Body of pancreas (tissue), 4 donors: ENCODE results near the gene KRTAP5-1. TPM values are rescaled to one million over a fixed set of nuclear protein-coding genes. Genes with fewer than 3 reads are reported as not detected.

Experiments used
- ATAC-seq: fragments of 150-250 bp; one replicate; pipeline ENCODE4 v1.9.1; 2016
- DNase-seq, 4 donors: peaks; one replicate each; pipeline ENCODE4 v3.0.0-alpha.2; 2019
- H3K27ac ChIP-seq, 4 donors: fragments of 200-600 bp; sonication (generic); 1 replicate in 3 of 4; 2 replicates in 1 of 4; pipeline versions ENCODE4 v1.5.1 to v1.6.1; 2016 to 2019; ENCODE audit warnings: mild to moderate bottlenecking in 1 of 4, mixed read lengths in 1 of 4, moderate library complexity in 1 of 4
- H3K27me3 ChIP-seq, 2 donors: fragments of 200-600 bp; sonication (generic); one replicate each; pipeline ENCODE4 v1.6.0; 2016; ENCODE audit warnings: mild to moderate bottlenecking in 1 of 2
- H3K36me3 ChIP-seq, 2 donors: fragments of 200-600 bp; sonication (generic); replicated peaks in 1 of 2; 2 replicates each; pipeline ENCODE4 v1.5.1; 2016; ENCODE audit warnings: low read depth in 2 of 2; ENCODE audit not compliant: insufficient read depth in 1 of 2
- H3K4me1 ChIP-seq: fragments of 200-600 bp; sonication (generic); one replicate; pipeline ENCODE4 v1.6.0; 2016
- H3K4me3 ChIP-seq, 2 donors: fragments of 200-600 bp; sonication (generic); 1 replicate in 1 of 2; 2 replicates in 1 of 2; pipeline ENCODE4 v1.5.1; 2016 to 2019
- H3K9me3 ChIP-seq, 3 donors: fragments of 200-600 bp; sonication (generic); 1 replicate in 2 of 3; 2 replicates in 1 of 3; pipeline ENCODE4 v1.5.1; 2016
- POLR2A ChIP-seq, 3 donors: fragments of 450-650 bp; IDR thresholded peaks; one replicate each; pipeline ENCODE4 v1.6.1; 2016; ENCODE audit warnings: antibody characterized with exemption in 3 of 3, mild to moderate bottlenecking in 2 of 3
- WGBS, 2 donors: methylation state at CpG; one replicate each; pipeline ENCODE4 v1.1.5; 2017; 5-methylcytosine and 5-hydroxymethylcytosine counted together
- intact Hi-C: fragments of 100-400 bp; cut with DNase I; formaldehyde crosslinking; loops from one replicate; pipeline ENCODE4 v1.15.1; 2023
- total RNA-seq, 2 donors: library from RNA; depleted of rRNA; stranded (reverse); fragments of >200 nt; gene quantifications; one replicate each; pipeline ENCODE4 v1.1.0, GENCODE V29; 2016
- TF ChIP-seq, protein P1 (sequence below), 7 experiments: fragments of 450-650 bp in 4 of 7; fragments of 200-600 bp in 3 of 7; sonication (generic) in 3 of 7; IDR thresholded peaks; one replicate each; pipeline ENCODE4 v1.5.1; 2016 to 2019; ENCODE audit warnings: antibody characterized with exemption in 7 of 7

KRTAP5-1 gene
- total RNA-seq, 2 donors from 2014 or later: not detected

DNA sequence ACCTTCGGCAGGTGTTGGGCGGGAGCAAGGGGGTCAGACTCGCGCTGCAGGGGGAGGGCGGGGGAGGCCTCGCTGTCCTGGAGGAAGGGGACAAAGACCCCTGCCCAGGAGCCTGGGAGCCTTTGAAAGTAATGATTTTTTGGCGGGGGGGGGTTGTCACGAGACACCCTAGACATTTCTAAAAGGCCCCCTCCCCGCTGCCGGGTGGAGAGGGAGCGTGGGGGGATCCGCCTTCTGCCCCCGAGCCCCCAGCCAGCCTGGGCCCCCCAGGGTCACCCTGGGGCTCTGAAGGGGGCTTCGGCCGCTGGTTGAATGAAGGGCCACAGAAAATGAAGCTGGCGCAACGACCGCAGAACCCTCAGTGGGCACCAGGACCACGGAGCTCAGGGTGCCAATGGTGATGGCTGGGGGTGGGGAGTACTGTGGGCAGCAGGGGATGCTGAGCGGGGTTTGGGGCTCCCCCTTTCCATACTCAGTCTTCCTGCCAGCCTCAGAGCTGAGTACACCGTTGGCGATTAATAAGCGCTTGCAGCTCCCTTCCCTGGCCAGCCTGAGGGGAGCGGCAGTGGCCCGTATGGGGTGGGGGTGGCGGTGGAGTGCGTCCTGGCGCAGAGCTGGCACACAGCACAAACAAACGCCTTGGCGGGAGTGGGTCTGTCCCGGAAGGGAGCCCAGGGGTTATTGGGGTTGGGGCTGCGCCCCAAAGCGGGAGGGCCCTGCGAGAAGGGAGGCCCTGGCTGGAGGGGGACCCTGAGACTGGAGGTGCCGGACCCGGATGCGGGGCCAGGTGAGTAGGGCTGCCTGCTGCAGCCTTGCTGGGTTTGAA lies 11.8 kb downstream of the KRTAP5-1 start:
- Histone ChIP-seq H3K27ac (peak overlapping the region; percentile 86 to 100 (median 94)), H3K4me1 (peaks cover 47% of the 10 kb centered on the region), H3K4me3 (peak overlapping the region; percentile 13 to 84), H3K9me3 (no peaks in the 10 kb centered on the region), H3K36me3 (no peaks in the 10 kb centered on the region), H3K27me3 (no peaks in the 10 kb centered on the region)
- DNase-seq (peak; percentile 66 to 78 (median 71)), ATAC-seq (peak; percentile 30)
- intact Hi-C loops: no loop called here
- no peak for TF ChIP-seq POLR2A (IDR thresholded peaks at IDR 0.05)
- TF ChIP-seq, protein P1, sequence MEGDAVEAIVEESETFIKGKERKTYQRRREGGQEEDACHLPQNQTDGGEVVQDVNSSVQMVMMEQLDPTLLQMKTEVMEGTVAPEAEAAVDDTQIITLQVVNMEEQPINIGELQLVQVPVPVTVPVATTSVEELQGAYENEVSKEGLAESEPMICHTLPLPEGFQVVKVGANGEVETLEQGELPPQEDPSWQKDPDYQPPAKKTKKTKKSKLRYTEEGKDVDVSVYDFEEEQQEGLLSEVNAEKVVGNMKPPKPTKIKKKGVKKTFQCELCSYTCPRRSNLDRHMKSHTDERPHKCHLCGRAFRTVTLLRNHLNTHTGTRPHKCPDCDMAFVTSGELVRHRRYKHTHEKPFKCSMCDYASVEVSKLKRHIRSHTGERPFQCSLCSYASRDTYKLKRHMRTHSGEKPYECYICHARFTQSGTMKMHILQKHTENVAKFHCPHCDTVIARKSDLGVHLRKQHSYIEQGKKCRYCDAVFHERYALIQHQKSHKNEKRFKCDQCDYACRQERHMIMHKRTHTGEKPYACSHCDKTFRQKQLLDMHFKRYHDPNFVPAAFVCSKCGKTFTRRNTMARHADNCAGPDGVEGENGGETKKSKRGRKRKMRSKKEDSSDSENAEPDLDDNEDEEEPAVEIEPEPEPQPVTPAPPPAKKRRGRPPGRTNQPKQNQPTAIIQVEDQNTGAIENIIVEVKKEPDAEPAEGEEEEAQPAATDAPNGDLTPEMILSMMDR (IDR thresholded peaks at IDR 0.05): peak in 1 of 7 experiments; percentile 1
- 1 to 4% methylated on average over 22 to 31 of the region's 37 CpGs for WGBS, 2 donors

DNA sequence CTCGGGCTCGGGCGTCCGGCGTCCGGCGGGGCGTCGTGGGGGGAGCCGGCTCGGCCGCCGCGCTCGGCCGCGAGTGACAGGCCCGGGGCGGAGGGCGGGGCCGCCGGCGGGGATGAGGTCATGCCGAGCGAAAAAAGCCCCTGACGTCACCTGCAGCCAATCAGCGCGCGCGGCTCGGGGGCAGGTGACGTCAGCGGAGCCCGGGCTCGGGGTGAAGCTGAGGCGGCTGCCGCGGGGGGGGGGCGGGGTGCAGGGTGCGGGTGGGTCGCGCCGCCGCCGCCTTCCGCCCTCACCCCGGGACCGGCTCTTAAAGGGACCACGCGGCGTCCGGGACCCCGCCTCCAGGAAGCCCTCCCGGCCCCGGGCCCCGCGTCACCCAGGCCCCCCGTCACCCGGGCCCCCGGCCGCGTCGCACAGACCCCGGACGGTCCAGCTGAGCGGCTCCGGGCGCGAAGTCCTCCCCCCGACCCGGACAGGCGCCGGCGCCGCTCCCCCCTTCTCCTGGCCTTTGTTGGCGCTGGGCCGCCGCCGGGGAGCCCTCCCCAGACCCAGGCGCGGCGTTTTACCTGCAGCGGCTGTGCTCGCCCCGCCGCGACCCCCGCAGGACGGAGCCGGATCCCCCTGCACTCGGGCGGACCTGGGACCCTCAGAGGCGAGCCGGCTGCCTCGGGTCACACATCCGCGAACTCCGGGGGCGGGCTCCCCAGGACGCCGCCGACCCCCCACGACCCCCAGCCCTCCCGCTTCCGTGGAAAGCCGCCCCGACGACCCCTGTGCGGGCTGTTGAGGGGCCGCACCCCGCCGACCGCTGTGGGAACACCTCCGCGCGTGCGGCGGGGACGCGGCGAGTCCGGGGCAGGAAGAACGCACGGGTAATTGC lies 12.6 kb downstream of the KRTAP5-1 start, which contains the start of gene DUSP8:
Gene DUSP8 (minus strand): TSS at position 75 of the 880 bp plus-strand sequence. CDS start 6,445 bp downstream, outside the sequence.
- Histone ChIP-seq H3K27ac (peak within 1 kb of the TSS; percentile 86 to 100 (median 94)), H3K4me3 (peak within 1 kb of the TSS; percentile 41 to 84), H3K27me3 (no peaks in the 10 kb centered on the region), H3K9me3 (no peaks in the 10 kb centered on the region), H3K4me1 (peaks cover 56% of the 10 kb centered on the region), H3K36me3 (no peaks in the 10 kb centered on the region)
- DNase-seq: peak; percentile 95 to 97 (median 97)
- ATAC-seq: peak; percentile 71
- TF ChIP-seq POLR2A (IDR thresholded peaks at IDR 0.05): peak; percentile 44 to 78 (median 62)
- TF ChIP-seq, protein P1 (IDR thresholded peaks at IDR 0.05): no peak
- 0 to 1% methylated on average over 9 to 103 of the region's 124 CpGs for WGBS, 2 donors
- intact Hi-C loops: no loop called here

DNA sequence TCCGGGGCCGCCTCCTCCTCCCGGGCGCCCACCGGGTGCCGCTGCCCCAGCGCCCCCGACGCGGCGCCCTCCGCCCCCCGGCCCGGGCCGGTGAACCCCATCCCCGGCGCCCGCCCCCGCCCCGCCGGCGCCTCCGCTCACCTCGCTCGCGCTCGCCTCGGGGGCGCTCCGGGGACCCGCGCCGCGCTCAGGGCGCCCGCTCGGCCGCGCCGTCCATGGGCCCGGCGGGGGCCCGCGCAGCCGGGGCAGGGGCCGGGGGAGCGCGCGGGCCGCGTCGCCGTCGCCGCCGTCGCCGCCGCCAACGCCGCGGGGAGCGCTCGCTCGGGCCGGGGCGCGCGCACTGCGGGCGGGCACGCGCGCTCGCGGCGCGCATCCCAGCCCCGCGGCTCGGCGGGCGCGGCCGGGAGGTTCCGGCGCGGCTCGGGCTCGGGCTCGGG lies 13.3 kb downstream of the KRTAP5-1 start:
- H3K27ac ChIP-seq: peak overlapping the region; percentile 72 to 88 (median 82)
- no peaks in the 10 kb centered on the region for H3K9me3 ChIP-seq
- H3K4me1 ChIP-seq: peaks cover 62% of the 10 kb centered on the region
- H3K36me3 ChIP-seq: no peaks in the 10 kb centered on the region
- no peak for TF ChIP-seq POLR2A (IDR thresholded peaks at IDR 0.05)
- TF ChIP-seq, protein P1 (IDR thresholded peaks at IDR 0.05): no peak
- peak overlapping the region in 1 of 2 donors; percentile 26 for H3K4me3 ChIP-seq
- ATAC-seq (no peak), DNase-seq (no peak)
- H3K27me3 ChIP-seq: no peaks in the 10 kb centered on the region
- intact Hi-C loops: no loop called here
- 0% methylated on average over 5 to 32 of the region's 91 CpGs for WGBS, 2 donors

GRCh38 chr11:1570896-1571759 lies 14.0 kb downstream of the KRTAP5-1 start:
- WGBS, 2 donors: 10% methylated on average over 42 of the region's 58 CpGs; no CpG with 5 or more reads in 1 of the 2 donors
- intact Hi-C loops: no loop called here
- TF ChIP-seq POLR2A (IDR thresholded peaks at IDR 0.05): peak; percentile 41 to 51 (median 46)
- TF ChIP-seq, protein P1 (IDR thresholded peaks at IDR 0.05): no peak
- Histone ChIP-seq H3K27me3 (no peaks in the 10 kb centered on the region), H3K36me3 (no peaks in the 10 kb centered on the region), H3K9me3 (no peaks in the 10 kb centered on the region), H3K4me3 (peak overlapping the region; percentile 26 to 41), H3K4me1 (peaks cover 63% of the 10 kb centered on the region), H3K27ac (peak overlapping the region; percentile 72 to 88 (median 78))
- DNase-seq: peak; percentile 46 to 71 (median 60)
- ATAC-seq: no peak
